Measurements from ENCODE around the gene FHDC1.

Gene FHDC1, protein sequence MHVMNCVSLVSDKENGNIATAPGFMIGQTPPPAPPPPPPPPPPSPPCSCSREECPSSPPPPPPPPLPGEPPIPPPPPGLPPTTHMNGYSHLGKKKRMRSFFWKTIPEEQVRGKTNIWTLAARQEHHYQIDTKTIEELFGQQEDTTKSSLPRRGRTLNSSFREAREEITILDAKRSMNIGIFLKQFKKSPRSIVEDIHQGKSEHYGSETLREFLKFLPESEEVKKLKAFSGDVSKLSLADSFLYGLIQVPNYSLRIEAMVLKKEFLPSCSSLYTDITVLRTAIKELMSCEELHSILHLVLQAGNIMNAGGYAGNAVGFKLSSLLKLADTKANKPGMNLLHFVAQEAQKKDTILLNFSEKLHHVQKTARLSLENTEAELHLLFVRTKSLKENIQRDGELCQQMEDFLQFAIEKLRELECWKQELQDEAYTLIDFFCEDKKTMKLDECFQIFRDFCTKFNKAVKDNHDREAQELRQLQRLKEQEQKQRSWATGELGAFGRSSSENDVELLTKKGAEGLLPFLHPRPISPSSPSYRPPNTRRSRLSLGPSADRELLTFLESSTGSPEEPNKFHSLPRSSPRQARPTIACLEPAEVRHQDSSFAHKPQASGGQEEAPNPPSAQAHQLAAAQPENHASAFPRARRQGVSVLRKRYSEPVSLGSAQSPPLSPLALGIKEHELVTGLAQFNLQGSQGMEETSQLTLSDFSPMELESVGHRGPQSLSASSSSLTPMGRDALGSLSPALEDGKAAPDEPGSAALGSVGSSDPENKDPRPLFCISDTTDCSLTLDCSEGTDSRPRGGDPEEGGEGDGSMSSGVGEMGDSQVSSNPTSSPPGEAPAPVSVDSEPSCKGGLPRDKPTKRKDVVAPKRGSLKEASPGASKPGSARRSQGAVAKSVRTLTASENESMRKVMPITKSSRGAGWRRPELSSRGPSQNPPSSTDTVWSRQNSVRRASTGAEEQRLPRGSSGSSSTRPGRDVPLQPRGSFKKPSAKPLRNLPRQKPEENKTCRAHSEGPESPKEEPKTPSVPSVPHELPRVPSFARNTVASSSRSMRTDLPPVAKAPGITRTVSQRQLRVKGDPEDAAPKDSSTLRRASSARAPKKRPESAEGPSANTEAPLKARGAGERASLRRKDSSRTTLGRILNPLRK

DNA sequence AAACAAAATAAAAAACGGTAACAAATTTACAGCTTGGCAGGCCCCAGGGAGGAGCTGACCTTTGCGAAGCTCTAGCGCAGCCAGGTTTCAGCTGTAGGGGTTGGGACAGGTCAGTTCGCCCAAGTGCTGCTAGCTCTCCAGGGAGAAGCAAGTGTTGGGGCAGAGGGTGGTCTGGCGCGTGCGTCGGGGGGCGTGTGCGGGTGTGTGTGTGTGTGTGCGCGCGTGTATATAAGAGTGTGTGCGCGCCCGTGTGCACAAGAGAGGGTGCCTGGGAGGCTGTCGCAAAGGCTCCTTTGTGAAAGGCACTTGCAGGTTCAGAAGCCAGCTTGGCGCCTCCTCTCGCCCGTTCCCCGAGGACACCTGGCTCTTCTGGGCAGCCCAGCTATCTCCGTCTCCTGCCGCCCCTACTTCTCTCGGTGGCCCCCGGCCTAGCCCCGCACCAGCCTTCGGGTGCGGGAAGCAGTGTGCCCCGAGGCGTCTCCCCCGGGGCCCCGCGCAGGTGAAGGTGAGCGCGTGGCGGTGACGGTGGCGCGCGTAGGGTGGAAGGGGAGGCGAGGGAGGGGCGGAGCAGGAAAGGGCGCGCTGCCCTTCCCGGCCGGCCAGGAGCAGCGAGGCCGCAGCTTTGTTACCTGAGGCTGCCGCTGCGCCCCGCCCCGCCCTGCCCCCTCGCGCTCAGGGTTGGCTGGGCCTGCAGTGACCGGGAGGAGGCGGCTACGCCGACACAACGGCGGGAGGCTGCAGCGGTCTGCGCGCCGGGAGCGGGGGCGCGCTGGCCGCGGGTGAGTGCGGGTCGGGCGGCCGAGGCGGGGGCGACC, at the start of gene FHDC1:
Gene FHDC1 (plus strand): TSS at position 693 of the 815 bp plus-strand sequence. CDS start 6,735 bp downstream, outside the sequence.
- Histone ChIP-seq H3K4me2 (ENCODE audit: low read length) (peak within 1 kb of the TSS; percentile 45), H3K4me3 (ENCODE audit: low read length) (peak within 1 kb of the TSS; percentile 38; the same call in 1 of the 2 replicates), H4K20me1 (ENCODE audit: control insufficient read depth, insufficient read depth, low read depth, low read length) (no peaks in the 10 kb centered on the region), H3K9me3 (ENCODE audit: control insufficient read depth, insufficient read depth, low read length) (no peaks in the 10 kb centered on the region), H3K4me1 (ENCODE audit: control insufficient read depth, low read length) (peaks cover 8% of the 10 kb centered on the region), H3K27ac (ENCODE audit: low read depth, low read length) (no peak within 1 kb of the TSS), H3K79me2 (ENCODE audit: control insufficient read depth, low read length) (no peaks in the 10 kb centered on the region), H3F3A (ENCODE audit: control insufficient read depth, insufficient read depth) (no peaks in the 10 kb centered on the region), H3K27me3 (ENCODE audit: control insufficient read depth, low read length) (peaks cover 73% of the 10 kb centered on the region), H3K9me2 (replicated peaks; ENCODE audit: control insufficient read depth, low read length) (no peaks in the 10 kb centered on the region), H3K36me3 (ENCODE audit: control insufficient read depth, low read length) (no peaks in the 10 kb centered on the region)
- TF ChIP-seq, protein P1, sequence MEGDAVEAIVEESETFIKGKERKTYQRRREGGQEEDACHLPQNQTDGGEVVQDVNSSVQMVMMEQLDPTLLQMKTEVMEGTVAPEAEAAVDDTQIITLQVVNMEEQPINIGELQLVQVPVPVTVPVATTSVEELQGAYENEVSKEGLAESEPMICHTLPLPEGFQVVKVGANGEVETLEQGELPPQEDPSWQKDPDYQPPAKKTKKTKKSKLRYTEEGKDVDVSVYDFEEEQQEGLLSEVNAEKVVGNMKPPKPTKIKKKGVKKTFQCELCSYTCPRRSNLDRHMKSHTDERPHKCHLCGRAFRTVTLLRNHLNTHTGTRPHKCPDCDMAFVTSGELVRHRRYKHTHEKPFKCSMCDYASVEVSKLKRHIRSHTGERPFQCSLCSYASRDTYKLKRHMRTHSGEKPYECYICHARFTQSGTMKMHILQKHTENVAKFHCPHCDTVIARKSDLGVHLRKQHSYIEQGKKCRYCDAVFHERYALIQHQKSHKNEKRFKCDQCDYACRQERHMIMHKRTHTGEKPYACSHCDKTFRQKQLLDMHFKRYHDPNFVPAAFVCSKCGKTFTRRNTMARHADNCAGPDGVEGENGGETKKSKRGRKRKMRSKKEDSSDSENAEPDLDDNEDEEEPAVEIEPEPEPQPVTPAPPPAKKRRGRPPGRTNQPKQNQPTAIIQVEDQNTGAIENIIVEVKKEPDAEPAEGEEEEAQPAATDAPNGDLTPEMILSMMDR (IDR thresholded peaks at IDR 0.05; ENCODE audit: low read depth, low read length, poor library complexity, severe bottlenecking) = no peak
- TF ChIP-seq EZH2phosphoT487 (IDR thresholded peaks at IDR 0.05; ENCODE audit: borderline replicate concordance, low read length) = peak; percentile 65; the same call in 1 of the 2 replicates

DNA sequence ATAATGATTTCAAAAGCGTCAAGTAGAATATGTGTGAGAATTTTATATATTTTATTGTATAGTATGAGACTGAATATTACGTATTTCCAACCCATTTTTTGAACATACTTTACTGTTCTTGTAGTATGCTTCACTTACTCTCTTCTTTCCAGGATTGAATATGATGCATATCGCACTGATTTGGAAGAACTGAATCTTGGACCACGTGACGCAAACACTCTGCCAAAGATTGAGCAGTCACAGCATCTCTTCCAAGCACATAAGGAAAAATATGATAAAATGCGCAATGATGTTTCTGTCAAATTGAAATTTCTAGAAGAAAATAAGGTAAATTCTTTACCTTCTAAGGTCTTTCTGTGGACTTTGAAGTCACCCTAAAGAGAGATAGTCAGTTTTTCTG, 48.1 kb upstream of the FHDC1 start:
- no peaks in the 10 kb centered on the region for H3K4me1 ChIP-seq (ENCODE audit: control insufficient read depth, low read length)
- no peaks in the 10 kb centered on the region for H3K79me2 ChIP-seq (ENCODE audit: control insufficient read depth, low read length)
- H4K20me1 ChIP-seq (ENCODE audit: control insufficient read depth, insufficient read depth, low read depth, low read length) = no peaks in the 10 kb centered on the region
- H3K27me3 ChIP-seq (ENCODE audit: control insufficient read depth, low read length) = no peaks in the 10 kb centered on the region
- no peaks in the 10 kb centered on the region for H3K9me2 ChIP-seq (replicated peaks; ENCODE audit: control insufficient read depth, low read length)
- H3K27ac ChIP-seq (ENCODE audit: low read depth, low read length) = no peak overlapping the region
- peaks cover 4% of the 10 kb centered on the region; the same call in 1 of the 2 replicates for H3K36me3 ChIP-seq (ENCODE audit: control insufficient read depth, low read length)
- TF ChIP-seq EZH2phosphoT487 (IDR thresholded peaks at IDR 0.05; ENCODE audit: borderline replicate concordance, low read length) = no peak
- TF ChIP-seq, protein P1 (IDR thresholded peaks at IDR 0.05; ENCODE audit: low read depth, low read length, poor library complexity, severe bottlenecking) = no peak
- H3K4me2 ChIP-seq (ENCODE audit: low read length) = no peak overlapping the region
- H3K9me3 ChIP-seq (ENCODE audit: control insufficient read depth, insufficient read depth, low read length) = no peaks in the 10 kb centered on the region
- H3F3A ChIP-seq (ENCODE audit: control insufficient read depth, insufficient read depth) = no peaks in the 10 kb centered on the region
- H3K4me3 ChIP-seq (ENCODE audit: low read length) = no peak overlapping the region

DNA sequence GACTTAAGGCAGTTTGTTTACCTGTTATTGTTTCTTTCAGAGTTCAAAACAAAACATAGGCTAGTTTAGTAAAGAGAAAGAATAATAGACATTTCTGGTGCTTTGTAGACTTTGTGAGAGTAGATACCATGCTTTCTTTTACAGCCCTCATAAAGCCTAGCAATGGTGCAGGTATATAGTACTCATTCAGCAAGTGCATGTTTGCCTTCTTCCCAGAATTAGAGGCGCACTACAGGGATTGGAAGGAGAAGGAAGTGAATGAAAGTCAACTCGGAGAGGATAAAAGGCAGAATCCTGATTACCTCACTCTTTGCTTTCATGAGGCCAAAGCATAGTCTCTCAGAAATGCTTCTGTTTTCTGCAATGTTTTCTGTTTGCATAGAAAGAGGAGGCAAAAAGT, 43.1 kb upstream of the FHDC1 start:
- H3K4me1 ChIP-seq (ENCODE audit: control insufficient read depth, low read length) = no peaks in the 10 kb centered on the region
- H3K4me2 ChIP-seq (ENCODE audit: low read length) = no peak overlapping the region
- H3K79me2 ChIP-seq (ENCODE audit: control insufficient read depth, low read length) = no peaks in the 10 kb centered on the region
- no peaks in the 10 kb centered on the region for H3F3A ChIP-seq (ENCODE audit: control insufficient read depth, insufficient read depth)
- TF ChIP-seq EZH2phosphoT487 (IDR thresholded peaks at IDR 0.05; ENCODE audit: borderline replicate concordance, low read length) = no peak
- TF ChIP-seq, protein P1 (IDR thresholded peaks at IDR 0.05; ENCODE audit: low read depth, low read length, poor library complexity, severe bottlenecking) = no peak
- no peak overlapping the region for H3K27ac ChIP-seq (ENCODE audit: low read depth, low read length)
- H3K36me3 ChIP-seq (ENCODE audit: control insufficient read depth, low read length) = peaks cover 4% of the 10 kb centered on the region; the same call in 1 of the 2 replicates
- no peaks in the 10 kb centered on the region for H3K9me3 ChIP-seq (ENCODE audit: control insufficient read depth, insufficient read depth, low read length)
- no peaks in the 10 kb centered on the region for H3K9me2 ChIP-seq (replicated peaks; ENCODE audit: control insufficient read depth, low read length)
- H3K4me3 ChIP-seq (ENCODE audit: low read length) = no peak overlapping the region
- H3K27me3 ChIP-seq (ENCODE audit: control insufficient read depth, low read length) = no peaks in the 10 kb centered on the region
- H4K20me1 ChIP-seq (ENCODE audit: control insufficient read depth, insufficient read depth, low read depth, low read length) = no peaks in the 10 kb centered on the region
